Esophagus muscularis mucosa (tissue), 4 donors: ENCODE data around the gene C1orf210.

Source experiments
- EP300 ChIP-seq: sonication (generic); formaldehyde crosslinking; IDR thresholded peaks from one replicate; pipeline ENCODE4 v1.6.1; 2017; ENCODE audit warnings: antibody characterized with exemption
- POLR2A ChIP-seq: fragments of 450-650 bp; IDR thresholded peaks from one replicate; pipeline ENCODE4 v1.6.1; 2017; ENCODE audit warnings: antibody characterized with exemption, moderate library complexity, mild to moderate bottlenecking, low read depth
- TF ChIP-seq, protein P1 (sequence below), 3 experiments: fragments of 200-600 bp in 2 of 3; fragments of 450-650 bp in 1 of 3; sonication (generic) in 2 of 3; IDR thresholded peaks; one replicate each; pipeline ENCODE4 v1.5.1; 2017 to 2019; ENCODE audit warnings: antibody characterized with exemption in 3 of 3, mild to moderate bottlenecking in 2 of 3, moderate library complexity in 1 of 3

DNA sequence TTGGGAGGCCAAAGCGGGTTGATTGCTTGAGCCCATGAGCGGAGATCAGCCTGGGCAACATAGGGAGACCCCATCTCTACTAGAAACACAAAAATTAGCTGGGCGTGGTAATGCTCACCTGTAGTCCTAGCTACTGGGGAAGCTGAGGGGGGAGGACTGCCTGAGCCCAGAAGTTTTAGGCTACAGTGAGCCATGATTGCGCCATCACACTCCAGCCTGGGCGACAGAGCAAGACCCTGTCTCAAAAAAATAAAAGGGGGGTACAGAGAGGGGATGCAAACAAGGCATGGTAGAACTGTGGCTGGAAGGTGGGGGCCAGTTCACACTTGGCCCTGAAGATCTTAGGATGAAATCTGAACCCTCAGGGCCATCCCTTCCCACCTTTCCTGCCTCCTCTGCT is 1.2 kb upstream of the C1orf210 start:
- TF ChIP-seq, protein P1, sequence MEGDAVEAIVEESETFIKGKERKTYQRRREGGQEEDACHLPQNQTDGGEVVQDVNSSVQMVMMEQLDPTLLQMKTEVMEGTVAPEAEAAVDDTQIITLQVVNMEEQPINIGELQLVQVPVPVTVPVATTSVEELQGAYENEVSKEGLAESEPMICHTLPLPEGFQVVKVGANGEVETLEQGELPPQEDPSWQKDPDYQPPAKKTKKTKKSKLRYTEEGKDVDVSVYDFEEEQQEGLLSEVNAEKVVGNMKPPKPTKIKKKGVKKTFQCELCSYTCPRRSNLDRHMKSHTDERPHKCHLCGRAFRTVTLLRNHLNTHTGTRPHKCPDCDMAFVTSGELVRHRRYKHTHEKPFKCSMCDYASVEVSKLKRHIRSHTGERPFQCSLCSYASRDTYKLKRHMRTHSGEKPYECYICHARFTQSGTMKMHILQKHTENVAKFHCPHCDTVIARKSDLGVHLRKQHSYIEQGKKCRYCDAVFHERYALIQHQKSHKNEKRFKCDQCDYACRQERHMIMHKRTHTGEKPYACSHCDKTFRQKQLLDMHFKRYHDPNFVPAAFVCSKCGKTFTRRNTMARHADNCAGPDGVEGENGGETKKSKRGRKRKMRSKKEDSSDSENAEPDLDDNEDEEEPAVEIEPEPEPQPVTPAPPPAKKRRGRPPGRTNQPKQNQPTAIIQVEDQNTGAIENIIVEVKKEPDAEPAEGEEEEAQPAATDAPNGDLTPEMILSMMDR (IDR thresholded peaks at IDR 0.05) = no peak
- TF ChIP-seq POLR2A (no peak), EP300 (no peak)
